ENCODE data around the gene EDDM13.

Gene EDDM13

GRCh38 chr19:56297010-56297409 is 24.5 kb downstream of the EDDM13 start:
- TF ChIP-seq, protein P1, sequence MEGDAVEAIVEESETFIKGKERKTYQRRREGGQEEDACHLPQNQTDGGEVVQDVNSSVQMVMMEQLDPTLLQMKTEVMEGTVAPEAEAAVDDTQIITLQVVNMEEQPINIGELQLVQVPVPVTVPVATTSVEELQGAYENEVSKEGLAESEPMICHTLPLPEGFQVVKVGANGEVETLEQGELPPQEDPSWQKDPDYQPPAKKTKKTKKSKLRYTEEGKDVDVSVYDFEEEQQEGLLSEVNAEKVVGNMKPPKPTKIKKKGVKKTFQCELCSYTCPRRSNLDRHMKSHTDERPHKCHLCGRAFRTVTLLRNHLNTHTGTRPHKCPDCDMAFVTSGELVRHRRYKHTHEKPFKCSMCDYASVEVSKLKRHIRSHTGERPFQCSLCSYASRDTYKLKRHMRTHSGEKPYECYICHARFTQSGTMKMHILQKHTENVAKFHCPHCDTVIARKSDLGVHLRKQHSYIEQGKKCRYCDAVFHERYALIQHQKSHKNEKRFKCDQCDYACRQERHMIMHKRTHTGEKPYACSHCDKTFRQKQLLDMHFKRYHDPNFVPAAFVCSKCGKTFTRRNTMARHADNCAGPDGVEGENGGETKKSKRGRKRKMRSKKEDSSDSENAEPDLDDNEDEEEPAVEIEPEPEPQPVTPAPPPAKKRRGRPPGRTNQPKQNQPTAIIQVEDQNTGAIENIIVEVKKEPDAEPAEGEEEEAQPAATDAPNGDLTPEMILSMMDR (IDR thresholded peaks at IDR 0.05): no peak
- Histone ChIP-seq H3K36me3 (peaks cover 7 to 19% (median 12%) of the 10 kb centered on the region in 3 donors), H3K9me3 (no peaks in the 10 kb centered on the region), H3K27me3 (no peaks in the 10 kb centered on the region), H3K27ac (no peak overlapping the region), H3K4me1 (no peaks in the 10 kb centered on the region), H3K4me3 (no peak overlapping the region)
- intact Hi-C loops (cut with DNase I; ENCODE audit: low total_unique reads): no loop called here
- DNase-seq: no peak

GRCh38 chr19:56299688-56300087 is 27.1 kb downstream of the EDDM13 start:
- no peaks in the 10 kb centered on the region for H3K27me3 ChIP-seq
- H3K9me3 ChIP-seq: no peaks in the 10 kb centered on the region
- DNase-seq: no peak
- peaks cover 0 to 39% (median 12%) of the 10 kb centered on the region in 3 donors for H3K36me3 ChIP-seq
- intact Hi-C loops (cut with DNase I; ENCODE audit: low total_unique reads): no loop called here
- H3K4me1 ChIP-seq: no peaks in the 10 kb centered on the region
- H3K4me3 ChIP-seq: no peak overlapping the region
- no peak overlapping the region for H3K27ac ChIP-seq
- TF ChIP-seq, protein P1 (IDR thresholded peaks at IDR 0.05): no peak

DNA sequence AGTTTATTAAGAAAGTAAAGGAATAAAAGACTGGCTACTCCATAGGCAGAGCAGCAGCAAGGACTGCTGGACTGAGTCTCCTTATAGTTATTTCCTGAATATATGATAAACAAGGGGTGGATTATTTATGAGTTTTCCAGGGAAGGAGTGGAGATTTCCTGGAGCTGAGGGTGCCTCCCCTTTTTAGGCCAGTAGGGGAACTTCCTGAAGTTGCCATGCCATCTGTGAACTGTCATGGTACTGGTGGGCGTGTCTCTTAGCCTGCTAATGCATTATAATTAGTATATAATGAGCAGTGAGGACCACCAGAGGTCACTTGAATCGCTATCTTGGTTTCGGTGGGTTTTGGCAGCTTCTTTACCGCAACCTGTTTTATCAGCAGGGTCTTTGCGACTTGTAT is 28.6 kb downstream of the EDDM13 start:
- TF ChIP-seq, protein P1 (IDR thresholded peaks at IDR 0.05): no peak
- Histone ChIP-seq H3K27me3 (no peaks in the 10 kb centered on the region), H3K27ac (no peak overlapping the region), H3K4me3 (no peak overlapping the region), H3K36me3 (peaks cover 0 to 46% (median 17%) of the 10 kb centered on the region in 3 donors), H3K4me1 (no peaks in the 10 kb centered on the region), H3K9me3 (no peaks in the 10 kb centered on the region)
- intact Hi-C loops (cut with DNase I; ENCODE audit: low total_unique reads): no loop called here
- DNase-seq: no peak

DNA sequence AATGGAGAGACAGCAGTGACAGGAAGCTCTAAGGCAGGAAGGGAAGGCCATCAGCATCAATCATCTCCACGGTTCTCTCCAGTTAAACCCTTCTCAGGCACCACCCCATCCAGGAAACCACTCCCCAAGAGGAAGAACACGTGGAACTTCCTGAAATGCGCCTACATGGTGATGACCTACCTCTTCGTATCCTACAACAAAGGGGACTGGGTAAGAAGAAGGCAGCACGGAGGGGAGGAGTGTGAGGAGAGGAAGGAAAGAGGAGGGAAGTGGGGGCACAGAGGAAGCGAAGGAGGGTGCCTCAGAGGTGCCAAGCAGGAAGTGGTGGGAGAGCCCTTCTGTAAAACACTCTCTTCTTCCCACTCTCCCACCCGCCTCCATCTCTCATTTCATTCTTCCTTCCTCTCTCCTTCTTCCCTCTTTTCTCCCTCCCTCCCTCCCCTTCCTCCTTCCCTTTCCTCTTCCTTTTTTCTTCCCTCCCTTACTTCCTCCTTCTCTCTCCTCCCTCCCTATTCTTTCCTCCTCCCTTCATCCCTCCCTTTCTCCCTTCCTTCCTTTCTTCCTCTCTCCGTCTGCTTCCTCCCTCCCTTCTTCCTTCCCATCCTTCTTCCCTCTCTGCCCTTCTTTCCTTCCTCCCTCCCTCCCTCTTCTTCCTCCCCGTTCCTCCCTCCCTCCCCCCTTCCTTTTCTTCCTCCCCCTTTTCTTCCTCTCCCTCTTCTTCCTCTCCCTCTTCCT is 29.5 kb downstream of the EDDM13 start:
- intact Hi-C loops (cut with DNase I; ENCODE audit: low total_unique reads): no loop called here
- TF ChIP-seq, protein P1 (IDR thresholded peaks at IDR 0.05): no peak
- no peaks in the 10 kb centered on the region for H3K27me3 ChIP-seq
- H3K9me3 ChIP-seq: no peaks in the 10 kb centered on the region
- no peak overlapping the region for H3K27ac ChIP-seq
- H3K4me3 ChIP-seq: no peak overlapping the region
- H3K36me3 ChIP-seq: peaks cover 0 to 39% (median 10%) of the 10 kb centered on the region in 3 donors
- no peaks in the 10 kb centered on the region for H3K4me1 ChIP-seq
- DNase-seq: no peak

DNA sequence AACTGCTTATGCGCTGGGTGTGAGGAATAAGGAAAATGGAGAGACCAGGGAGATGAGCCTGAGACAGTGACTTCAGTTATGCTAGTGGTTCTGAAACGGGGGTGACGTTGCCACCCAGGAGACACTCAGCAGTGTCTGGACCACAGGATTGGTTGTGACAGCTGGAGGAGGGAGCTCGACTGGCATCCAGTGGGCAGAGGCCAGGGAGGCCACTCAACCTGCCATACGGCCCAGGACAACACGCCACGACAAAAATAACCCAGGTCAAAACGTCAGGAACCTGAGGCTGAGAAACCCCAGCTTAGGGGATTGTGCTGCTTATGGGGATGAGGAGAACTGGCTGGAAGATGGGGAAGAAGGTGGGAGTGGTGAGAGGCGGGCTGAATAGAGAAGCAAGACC is 31.7 kb downstream of the EDDM13 start:
- Histone ChIP-seq H3K27ac (no peak overlapping the region), H3K27me3 (no peaks in the 10 kb centered on the region), H3K9me3 (no peaks in the 10 kb centered on the region), H3K36me3 (peaks cover 0 to 47% (median 10%) of the 10 kb centered on the region in 3 donors), H3K4me1 (no peaks in the 10 kb centered on the region), H3K4me3 (no peak overlapping the region)
- no peak for DNase-seq
- TF ChIP-seq, protein P1 (IDR thresholded peaks at IDR 0.05): no peak
- intact Hi-C loops (cut with DNase I; ENCODE audit: low total_unique reads): no loop called here
